WTC11 (cell line): ENCODE results near the gene MACROD2.

ENCODE experiments used
- CREB1 ChIP-seq: sonication (generic); formaldehyde crosslinking; IDR thresholded peaks from 2 replicates; pipeline ENCODE4 v1.8.0; 2023; ENCODE audit warnings: mild to moderate bottlenecking, missing genetic modification reagents
- ETV6 ChIP-seq: sonication (generic); formaldehyde crosslinking; IDR thresholded peaks from 2 replicates; pipeline ENCODE4 v1.8.1; 2022; ENCODE audit warnings: mild to moderate bottlenecking, missing genetic modification reagents
- NFYB ChIP-seq: sonication (generic); formaldehyde crosslinking; conservative IDR thresholded peaks from 2 replicates; pipeline ENCODE4 v1.8.0; 2022; ENCODE audit warnings: low read depth, missing genetic modification reagents
- SP1 ChIP-seq: sonication (generic); formaldehyde crosslinking; conservative IDR thresholded peaks from 2 replicates; pipeline ENCODE4 v1.8.1; 2022; ENCODE audit warnings: missing genetic modification reagents
- TF ChIP-seq, protein P1 (sequence below): fragments of 200-600 bp; IDR thresholded peaks from 2 replicates; pipeline ENCODE4 v1.8.0; 2022; ENCODE audit warnings: antibody characterized with exemption
- TF ChIP-seq, protein P2 (sequence below): fragments of 250-450 bp; sonication (Bioruptor Pico); IDR thresholded peaks from 2 replicates; pipeline ENCODE4 v1.9.0; 2021; ENCODE audit warnings: mild to moderate bottlenecking, borderline replicate concordance
- TF ChIP-seq, protein P3 (sequence below): fragments of 250-450 bp; sonication (Bioruptor Pico); IDR thresholded peaks from 2 replicates; pipeline ENCODE4 v2.1.2; 2022; ENCODE audit warnings: mild to moderate bottlenecking, moderate library complexity
- TF ChIP-seq, protein P4 (sequence below): sonication (generic); formaldehyde crosslinking; IDR thresholded peaks from 2 replicates; pipeline ENCODE4 v1.8.1; 2023; ENCODE audit warnings: mild to moderate bottlenecking, moderate library complexity, missing genetic modification reagents
- TF ChIP-seq, protein P5 (sequence below): fragments of 250-450 bp; sonication (Bioruptor Pico); conservative IDR thresholded peaks from 2 replicates; pipeline ENCODE4 v1.9.0; 2021; ENCODE audit warnings: mild to moderate bottlenecking
- TF ChIP-seq, protein P6 (sequence below): sonication (generic); formaldehyde crosslinking; IDR thresholded peaks from 2 replicates; pipeline ENCODE4 v1.8.1; 2023; ENCODE audit warnings: mild to moderate bottlenecking, missing genetic modification reagents, moderate library complexity

DNA sequence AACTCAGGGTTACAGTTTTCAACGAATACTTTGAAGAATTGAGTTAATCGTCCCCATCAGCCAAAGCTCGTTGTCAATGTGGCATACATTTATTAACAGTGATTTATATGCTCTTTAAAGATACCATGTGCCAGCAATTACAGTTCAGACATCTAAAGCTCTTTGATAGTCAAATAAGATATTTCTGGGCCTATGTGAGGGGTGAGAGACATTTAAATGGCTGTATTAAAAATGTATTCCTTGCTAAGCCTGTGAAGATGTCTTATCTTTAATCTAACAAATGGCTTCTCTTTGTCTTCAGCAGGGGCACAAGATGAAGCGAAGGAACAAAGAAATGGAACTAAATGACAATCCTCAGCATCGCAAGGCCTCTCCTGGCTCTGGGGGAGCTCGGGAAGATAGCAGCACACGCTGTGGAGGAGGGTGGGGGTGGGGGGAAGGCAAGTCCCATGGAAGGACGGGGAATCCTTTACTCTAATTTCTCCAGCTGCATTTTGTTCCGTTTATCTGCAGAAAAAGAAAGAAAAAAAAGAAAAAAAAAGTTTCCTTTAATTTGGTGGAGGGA, 2054.3 kb downstream of the MACROD2 start:
- TF ChIP-seq, protein P1, sequence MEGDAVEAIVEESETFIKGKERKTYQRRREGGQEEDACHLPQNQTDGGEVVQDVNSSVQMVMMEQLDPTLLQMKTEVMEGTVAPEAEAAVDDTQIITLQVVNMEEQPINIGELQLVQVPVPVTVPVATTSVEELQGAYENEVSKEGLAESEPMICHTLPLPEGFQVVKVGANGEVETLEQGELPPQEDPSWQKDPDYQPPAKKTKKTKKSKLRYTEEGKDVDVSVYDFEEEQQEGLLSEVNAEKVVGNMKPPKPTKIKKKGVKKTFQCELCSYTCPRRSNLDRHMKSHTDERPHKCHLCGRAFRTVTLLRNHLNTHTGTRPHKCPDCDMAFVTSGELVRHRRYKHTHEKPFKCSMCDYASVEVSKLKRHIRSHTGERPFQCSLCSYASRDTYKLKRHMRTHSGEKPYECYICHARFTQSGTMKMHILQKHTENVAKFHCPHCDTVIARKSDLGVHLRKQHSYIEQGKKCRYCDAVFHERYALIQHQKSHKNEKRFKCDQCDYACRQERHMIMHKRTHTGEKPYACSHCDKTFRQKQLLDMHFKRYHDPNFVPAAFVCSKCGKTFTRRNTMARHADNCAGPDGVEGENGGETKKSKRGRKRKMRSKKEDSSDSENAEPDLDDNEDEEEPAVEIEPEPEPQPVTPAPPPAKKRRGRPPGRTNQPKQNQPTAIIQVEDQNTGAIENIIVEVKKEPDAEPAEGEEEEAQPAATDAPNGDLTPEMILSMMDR = no peak
- TF ChIP-seq, protein P2, sequence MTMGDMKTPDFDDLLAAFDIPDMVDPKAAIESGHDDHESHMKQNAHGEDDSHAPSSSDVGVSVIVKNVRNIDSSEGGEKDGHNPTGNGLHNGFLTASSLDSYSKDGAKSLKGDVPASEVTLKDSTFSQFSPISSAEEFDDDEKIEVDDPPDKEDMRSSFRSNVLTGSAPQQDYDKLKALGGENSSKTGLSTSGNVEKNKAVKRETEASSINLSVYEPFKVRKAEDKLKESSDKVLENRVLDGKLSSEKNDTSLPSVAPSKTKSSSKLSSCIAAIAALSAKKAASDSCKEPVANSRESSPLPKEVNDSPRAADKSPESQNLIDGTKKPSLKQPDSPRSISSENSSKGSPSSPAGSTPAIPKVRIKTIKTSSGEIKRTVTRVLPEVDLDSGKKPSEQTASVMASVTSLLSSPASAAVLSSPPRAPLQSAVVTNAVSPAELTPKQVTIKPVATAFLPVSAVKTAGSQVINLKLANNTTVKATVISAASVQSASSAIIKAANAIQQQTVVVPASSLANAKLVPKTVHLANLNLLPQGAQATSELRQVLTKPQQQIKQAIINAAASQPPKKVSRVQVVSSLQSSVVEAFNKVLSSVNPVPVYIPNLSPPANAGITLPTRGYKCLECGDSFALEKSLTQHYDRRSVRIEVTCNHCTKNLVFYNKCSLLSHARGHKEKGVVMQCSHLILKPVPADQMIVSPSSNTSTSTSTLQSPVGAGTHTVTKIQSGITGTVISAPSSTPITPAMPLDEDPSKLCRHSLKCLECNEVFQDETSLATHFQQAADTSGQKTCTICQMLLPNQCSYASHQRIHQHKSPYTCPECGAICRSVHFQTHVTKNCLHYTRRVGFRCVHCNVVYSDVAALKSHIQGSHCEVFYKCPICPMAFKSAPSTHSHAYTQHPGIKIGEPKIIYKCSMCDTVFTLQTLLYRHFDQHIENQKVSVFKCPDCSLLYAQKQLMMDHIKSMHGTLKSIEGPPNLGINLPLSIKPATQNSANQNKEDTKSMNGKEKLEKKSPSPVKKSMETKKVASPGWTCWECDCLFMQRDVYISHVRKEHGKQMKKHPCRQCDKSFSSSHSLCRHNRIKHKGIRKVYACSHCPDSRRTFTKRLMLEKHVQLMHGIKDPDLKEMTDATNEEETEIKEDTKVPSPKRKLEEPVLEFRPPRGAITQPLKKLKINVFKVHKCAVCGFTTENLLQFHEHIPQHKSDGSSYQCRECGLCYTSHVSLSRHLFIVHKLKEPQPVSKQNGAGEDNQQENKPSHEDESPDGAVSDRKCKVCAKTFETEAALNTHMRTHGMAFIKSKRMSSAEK = no peak
- no peak for TF ChIP-seq SP1 (CRISPR knock-in tag)
- TF ChIP-seq ETV6 = no peak
- TF ChIP-seq, protein P3, sequence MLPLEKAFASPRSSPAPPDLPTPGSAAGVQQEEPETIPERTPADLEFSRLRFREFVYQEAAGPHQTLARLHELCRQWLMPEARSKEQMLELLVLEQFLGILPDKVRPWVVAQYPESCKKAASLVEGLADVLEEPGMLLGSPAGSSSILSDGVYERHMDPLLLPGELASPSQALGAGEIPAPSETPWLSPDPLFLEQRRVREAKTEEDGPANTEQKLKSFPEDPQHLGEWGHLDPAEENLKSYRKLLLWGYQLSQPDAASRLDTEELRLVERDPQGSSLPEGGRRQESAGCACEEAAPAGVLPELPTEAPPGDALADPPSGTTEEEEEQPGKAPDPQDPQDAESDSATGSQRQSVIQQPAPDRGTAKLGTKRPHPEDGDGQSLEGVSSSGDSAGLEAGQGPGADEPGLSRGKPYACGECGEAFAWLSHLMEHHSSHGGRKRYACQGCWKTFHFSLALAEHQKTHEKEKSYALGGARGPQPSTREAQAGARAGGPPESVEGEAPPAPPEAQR = no peak
- TF ChIP-seq, protein P4, sequence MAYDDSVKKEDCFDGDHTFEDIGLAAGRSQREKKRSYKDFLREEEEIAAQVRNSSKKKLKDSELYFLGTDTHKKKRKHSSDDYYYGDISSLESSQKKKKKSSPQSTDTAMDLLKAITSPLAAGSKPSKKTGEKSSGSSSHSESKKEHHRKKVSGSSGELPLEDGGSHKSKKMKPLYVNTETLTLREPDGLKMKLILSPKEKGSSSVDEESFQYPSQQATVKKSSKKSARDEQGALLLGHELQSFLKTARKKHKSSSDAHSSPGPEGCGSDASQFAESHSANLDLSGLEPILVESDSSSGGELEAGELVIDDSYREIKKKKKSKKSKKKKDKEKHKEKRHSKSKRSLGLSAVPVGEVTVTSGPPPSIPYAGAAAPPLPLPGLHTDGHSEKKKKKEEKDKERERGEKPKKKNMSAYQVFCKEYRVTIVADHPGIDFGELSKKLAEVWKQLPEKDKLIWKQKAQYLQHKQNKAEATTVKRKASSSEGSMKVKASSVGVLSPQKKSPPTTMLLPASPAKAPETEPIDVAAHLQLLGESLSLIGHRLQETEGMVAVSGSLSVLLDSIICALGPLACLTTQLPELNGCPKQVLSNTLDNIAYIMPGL (CRISPR knock-in tag) = no peak
- no peak for TF ChIP-seq NFYB (CRISPR knock-in tag)
- TF ChIP-seq, protein P5, sequence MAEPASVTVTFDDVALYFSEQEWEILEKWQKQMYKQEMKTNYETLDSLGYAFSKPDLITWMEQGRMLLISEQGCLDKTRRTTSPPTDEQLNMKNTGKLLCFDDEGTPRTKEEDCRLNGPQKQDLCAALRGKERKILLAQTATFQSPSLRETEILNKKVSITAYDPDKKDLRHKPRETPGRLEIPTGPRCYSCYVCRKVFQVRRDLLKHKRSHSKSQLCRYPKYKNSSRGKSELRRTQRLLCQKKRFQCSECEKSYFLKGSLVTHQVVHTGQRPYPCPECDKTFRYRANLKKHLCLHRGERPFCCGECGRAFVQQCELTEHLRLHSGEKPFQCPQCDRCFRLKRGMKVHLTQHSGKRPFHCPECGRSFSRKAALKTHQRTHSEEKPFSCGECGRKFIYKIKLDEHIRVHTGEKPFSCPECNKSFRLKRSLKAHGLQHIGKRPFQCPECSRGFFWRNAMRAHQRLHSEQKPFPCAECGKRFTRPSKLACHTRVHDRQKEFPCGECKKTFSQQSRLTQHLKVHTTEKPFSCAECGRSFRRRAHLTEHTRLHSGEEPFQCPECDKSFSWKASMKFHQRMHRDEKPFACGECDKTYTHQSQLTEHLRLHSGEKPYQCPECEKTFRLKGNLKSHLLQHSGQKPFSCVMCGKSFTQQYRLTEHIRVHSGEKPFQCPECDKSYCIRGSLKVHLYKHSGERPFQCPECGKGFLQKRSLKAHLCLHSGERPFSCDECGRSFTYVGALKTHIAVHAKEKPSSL (CRISPR knock-in tag) = no peak
- TF ChIP-seq, protein P6, sequence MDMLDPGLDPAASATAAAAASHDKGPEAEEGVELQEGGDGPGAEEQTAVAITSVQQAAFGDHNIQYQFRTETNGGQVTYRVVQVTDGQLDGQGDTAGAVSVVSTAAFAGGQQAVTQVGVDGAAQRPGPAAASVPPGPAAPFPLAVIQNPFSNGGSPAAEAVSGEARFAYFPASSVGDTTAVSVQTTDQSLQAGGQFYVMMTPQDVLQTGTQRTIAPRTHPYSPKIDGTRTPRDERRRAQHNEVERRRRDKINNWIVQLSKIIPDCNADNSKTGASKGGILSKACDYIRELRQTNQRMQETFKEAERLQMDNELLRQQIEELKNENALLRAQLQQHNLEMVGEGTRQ (CRISPR knock-in tag) = no peak
- TF ChIP-seq CREB1 (CRISPR knock-in tag) = no peak
